Measurements from ENCODE around the gene CHCHD10. TPM values are rescaled to one million over a fixed set of nuclear protein-coding genes. Genes with fewer than 3 reads are reported as not detected.

Gene CHCHD10
- total and polyA plus RNA-seq, 4 donors, result 16.6 to 174 (median 82.5) TPM

DNA sequence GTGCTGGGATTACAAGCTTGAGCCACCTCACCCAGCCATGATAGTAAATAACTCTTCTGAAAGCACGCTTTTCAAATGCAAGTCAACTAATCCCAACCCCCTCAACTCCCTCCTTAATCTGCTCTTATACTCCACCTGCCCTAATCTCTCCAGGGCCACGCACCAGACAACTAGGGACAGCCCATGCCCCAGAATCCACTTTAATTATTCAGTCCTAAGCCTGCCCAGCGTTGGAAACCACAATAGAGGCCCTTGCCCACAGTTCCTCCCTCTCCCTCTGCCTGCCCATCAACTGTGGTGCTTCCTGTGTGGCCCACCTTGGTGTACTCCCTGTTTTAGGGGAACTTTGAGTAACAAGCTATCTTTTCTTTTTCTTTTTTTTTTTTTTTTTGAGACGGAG is 10.9 kb downstream of the CHCHD10 start:
- H3K9me3 ChIP-seq (ENCODE audit: control insufficient read depth in 4 of 4, insufficient read depth in 3 of 4, low read length in 3 of 4), result no peaks in the 10 kb centered on the region
- no peaks in the 10 kb centered on the region for H3K36me3 ChIP-seq (ENCODE audit: control insufficient read depth in 4 of 4, insufficient read depth in 4 of 4, low read length in 4 of 4)
- TF ChIP-seq, protein P1, sequence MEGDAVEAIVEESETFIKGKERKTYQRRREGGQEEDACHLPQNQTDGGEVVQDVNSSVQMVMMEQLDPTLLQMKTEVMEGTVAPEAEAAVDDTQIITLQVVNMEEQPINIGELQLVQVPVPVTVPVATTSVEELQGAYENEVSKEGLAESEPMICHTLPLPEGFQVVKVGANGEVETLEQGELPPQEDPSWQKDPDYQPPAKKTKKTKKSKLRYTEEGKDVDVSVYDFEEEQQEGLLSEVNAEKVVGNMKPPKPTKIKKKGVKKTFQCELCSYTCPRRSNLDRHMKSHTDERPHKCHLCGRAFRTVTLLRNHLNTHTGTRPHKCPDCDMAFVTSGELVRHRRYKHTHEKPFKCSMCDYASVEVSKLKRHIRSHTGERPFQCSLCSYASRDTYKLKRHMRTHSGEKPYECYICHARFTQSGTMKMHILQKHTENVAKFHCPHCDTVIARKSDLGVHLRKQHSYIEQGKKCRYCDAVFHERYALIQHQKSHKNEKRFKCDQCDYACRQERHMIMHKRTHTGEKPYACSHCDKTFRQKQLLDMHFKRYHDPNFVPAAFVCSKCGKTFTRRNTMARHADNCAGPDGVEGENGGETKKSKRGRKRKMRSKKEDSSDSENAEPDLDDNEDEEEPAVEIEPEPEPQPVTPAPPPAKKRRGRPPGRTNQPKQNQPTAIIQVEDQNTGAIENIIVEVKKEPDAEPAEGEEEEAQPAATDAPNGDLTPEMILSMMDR (IDR thresholded peaks at IDR 0.05; ENCODE audit: control extremely low read depth, extremely low read depth), result no peak
- 12 to 43% methylated on average over 4 of the region's 4 CpGs for WGBS, 2 donors
- H3K4me1 ChIP-seq (ENCODE audit: control insufficient read depth in 5 of 5, insufficient read depth in 5 of 5, low read length in 5 of 5), result peaks cover 0 to 2% (median 0%) of the 10 kb centered on the region in 5 donors
- H3K4me3 ChIP-seq, result no peak overlapping the region
- H3K9ac ChIP-seq (ENCODE audit: insufficient read depth in 1 of 2, low read length in 2 of 2), result no peak overlapping the region
- H3K27ac ChIP-seq (ENCODE audit: low read depth in 1 of 2, low read length in 1 of 2), result no peak overlapping the region
- DNase-seq (no peak), ATAC-seq (ENCODE audit: insufficient read depth, low FRiP score) (no peak)
- no peaks in the 10 kb centered on the region for H3K27me3 ChIP-seq (ENCODE audit: control insufficient read depth in 3 of 3, insufficient read depth in 3 of 3, low read length in 2 of 3)

DNA sequence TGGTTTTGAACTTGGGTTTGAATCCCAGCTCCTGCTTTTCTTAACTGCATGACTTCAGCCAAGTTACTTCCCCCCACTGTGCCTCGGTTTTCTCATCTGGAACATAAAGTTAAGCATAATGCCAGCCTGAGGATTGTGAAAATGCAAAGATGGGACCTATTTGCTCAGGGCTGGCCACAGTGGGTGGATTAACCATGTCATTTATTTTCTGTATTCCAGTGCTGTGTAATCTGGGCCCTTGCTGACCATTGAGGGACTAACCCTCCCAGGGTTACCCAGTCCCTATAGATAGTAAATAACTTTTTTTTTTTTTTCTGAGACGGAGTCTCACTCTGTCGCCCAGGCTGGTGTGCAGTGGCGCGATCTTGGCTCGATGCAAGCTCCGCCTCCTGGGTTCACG is 12.1 kb downstream of the CHCHD10 start:
- DNase-seq (no peak), ATAC-seq (ENCODE audit: insufficient read depth, low FRiP score) (no peak)
- Histone ChIP-seq H3K9me3 (ENCODE audit: control insufficient read depth in 4 of 4, insufficient read depth in 3 of 4, low read length in 3 of 4) (no peaks in the 10 kb centered on the region), H3K9ac (ENCODE audit: insufficient read depth in 1 of 2, low read length in 2 of 2) (no peak overlapping the region), H3K36me3 (ENCODE audit: control insufficient read depth in 4 of 4, insufficient read depth in 4 of 4, low read length in 4 of 4) (no peaks in the 10 kb centered on the region), H3K4me1 (ENCODE audit: control insufficient read depth in 5 of 5, insufficient read depth in 5 of 5, low read length in 5 of 5) (peaks cover 0 to 5% (median 2%) of the 10 kb centered on the region in 5 donors), H3K27me3 (ENCODE audit: control insufficient read depth in 3 of 3, insufficient read depth in 3 of 3, low read length in 2 of 3) (no peaks in the 10 kb centered on the region), H3K27ac (ENCODE audit: low read depth in 1 of 2, low read length in 1 of 2) (no peak overlapping the region), H3K4me3 (no peak overlapping the region)
- 75 to 82% methylated on average over 8 of the region's 8 CpGs for WGBS, 2 donors
- TF ChIP-seq, protein P1 (IDR thresholded peaks at IDR 0.05; ENCODE audit: control extremely low read depth, extremely low read depth), result no peak

DNA sequence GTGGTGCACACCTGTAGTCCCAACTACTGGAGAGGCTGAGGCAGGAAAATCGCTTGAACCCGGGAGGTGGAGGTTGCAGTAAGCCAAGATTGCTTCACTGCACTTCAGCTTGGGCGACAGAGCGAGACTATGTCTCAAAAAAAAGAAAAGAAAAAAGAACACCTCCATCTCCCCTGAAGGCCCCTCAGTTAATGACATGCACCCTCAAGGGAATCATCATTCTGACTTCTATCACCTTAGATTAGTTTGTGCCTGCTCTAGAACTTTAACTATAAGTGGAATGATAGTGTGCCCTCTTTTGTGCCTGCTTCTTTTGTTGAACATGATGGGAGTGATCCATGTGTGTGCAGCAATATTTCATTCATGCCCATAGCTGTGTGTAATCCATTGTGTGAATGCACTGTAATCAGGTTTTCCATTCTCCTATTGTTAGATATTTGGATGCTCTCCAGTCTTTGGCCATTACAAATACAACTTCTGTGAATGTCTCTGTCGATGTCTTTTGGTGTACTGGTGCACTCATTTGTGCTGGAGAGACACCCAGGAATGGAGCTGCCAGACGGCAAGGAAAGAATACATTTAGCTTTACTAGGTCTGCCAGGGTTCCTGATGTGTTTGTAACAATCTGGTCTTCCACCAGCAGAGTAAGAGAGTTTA is 12.7 kb downstream of the CHCHD10 start:
- TF ChIP-seq, protein P1 (IDR thresholded peaks at IDR 0.05; ENCODE audit: control extremely low read depth, extremely low read depth), result no peak

More for the DNA sequence above, 12.7 kb downstream of the CHCHD10 start:
- no peak for ATAC-seq (ENCODE audit: insufficient read depth, low FRiP score)
- Histone ChIP-seq H3K9me3 (ENCODE audit: control insufficient read depth in 4 of 4, insufficient read depth in 3 of 4, low read length in 3 of 4) (no peaks in the 10 kb centered on the region), H3K4me1 (ENCODE audit: control insufficient read depth in 5 of 5, insufficient read depth in 5 of 5, low read length in 5 of 5) (peaks cover 0 to 10% (median 2%) of the 10 kb centered on the region in 5 donors), H3K36me3 (ENCODE audit: control insufficient read depth in 4 of 4, insufficient read depth in 4 of 4, low read length in 4 of 4) (no peaks in the 10 kb centered on the region), H3K4me3 (no peak overlapping the region), H3K9ac (ENCODE audit: insufficient read depth in 1 of 2, low read length in 2 of 2) (no peak overlapping the region), H3K27ac (ENCODE audit: low read depth in 1 of 2, low read length in 1 of 2) (no peak overlapping the region), H3K27me3 (ENCODE audit: control insufficient read depth in 3 of 3, insufficient read depth in 3 of 3, low read length in 2 of 3) (no peaks in the 10 kb centered on the region)
- no peak for DNase-seq
- 73 to 77% methylated on average over 6 of the region's 6 CpGs for WGBS, 2 donors

Measured in lung (tissue), 12 donors.